ENCODE measurements around the gene GDAP2. TPM values are rescaled to one million over a fixed set of nuclear protein-coding genes. Genes with fewer than 3 reads are reported as not detected.

GDAP2 gene
- total and polyA plus RNA-seq, 4 donors, result 3.0 to 16.8 (median 9.1) TPM

- H3K36me3 ChIP-seq (ENCODE audit: control insufficient read depth in 4 of 4, insufficient read depth in 3 of 4, low read depth in 1 of 4, low read length in 3 of 4), result peaks cover 0 to 21% (median 16%) of the 10 kb centered on the region in 4 donors
- DNase-seq (ENCODE audit: low spot score), result no peak
- no peak overlapping the region for H3K27ac ChIP-seq (ENCODE audit: low read depth in 1 of 2, low read length in 2 of 2)
- H3K27me3 ChIP-seq (ENCODE audit: control insufficient read depth in 4 of 4, insufficient read depth in 4 of 4, low read length in 3 of 4), result no peaks in the 10 kb centered on the region
- no peak overlapping the region for H3K9ac ChIP-seq (ENCODE audit: low read depth in 1 of 2, low read length in 2 of 2)
- no peak overlapping the region for H3K4me3 ChIP-seq (ENCODE audit: low read depth in 1 of 3, low read length in 3 of 3)
- 64% methylated on average over 2 of the region's 2 CpGs for WGBS
- H3K9me3 ChIP-seq (ENCODE audit: control insufficient read depth in 4 of 4, low read length in 3 of 4), result no peaks in the 10 kb centered on the region
- TF ChIP-seq NR2F2 (IDR thresholded peaks at IDR 0.05) (no peak), SP1 (IDR thresholded peaks at IDR 0.05) (no peak), YY1 (IDR thresholded peaks at IDR 0.05) (no peak), TAF1 (conservative IDR thresholded peaks at IDR 0.05) (no peak), EGR1 (IDR thresholded peaks at IDR 0.05; ENCODE audit: low read depth in 2 of 2) (no peak), ZBTB33 (IDR thresholded peaks at IDR 0.05) (no peak), JUND (IDR thresholded peaks at IDR 0.05) (no peak), HNF4G (IDR thresholded peaks at IDR 0.05) (no peak)
- H3K4me1 ChIP-seq (ENCODE audit: control insufficient read depth in 4 of 4, insufficient read depth in 4 of 4, low read length in 3 of 4), result peaks cover 0 to 9% (median 6%) of the 10 kb centered on the region in 4 donors
These were observed 36.9 kb downstream of the GDAP2 start for GRCh38 chr1:117892512-117892911.

- H3K9me3 ChIP-seq (ENCODE audit: control insufficient read depth in 4 of 4, low read length in 3 of 4), result no peaks in the 10 kb centered on the region
- 88% methylated on average over 2 of the region's 2 CpGs for WGBS
- peaks cover 0 to 9% (median 6%) of the 10 kb centered on the region in 4 donors for H3K4me1 ChIP-seq (ENCODE audit: control insufficient read depth in 4 of 4, insufficient read depth in 4 of 4, low read length in 3 of 4)
- no peak overlapping the region for H3K4me3 ChIP-seq (ENCODE audit: low read depth in 1 of 3, low read length in 3 of 3)
- DNase-seq (ENCODE audit: low spot score), result no peak
- no peaks in the 10 kb centered on the region for H3K27me3 ChIP-seq (ENCODE audit: control insufficient read depth in 4 of 4, insufficient read depth in 4 of 4, low read length in 3 of 4)
- TF ChIP-seq REST (IDR thresholded peaks at IDR 0.05) (no peak), TAF1 (conservative IDR thresholded peaks at IDR 0.05) (no peak), YY1 (IDR thresholded peaks at IDR 0.05) (no peak), RAD21 (IDR thresholded peaks at IDR 0.05) (no peak)
- no peak overlapping the region for H3K27ac ChIP-seq (ENCODE audit: low read depth in 1 of 2, low read length in 2 of 2)
- no peak overlapping the region for H3K9ac ChIP-seq (ENCODE audit: low read depth in 1 of 2, low read length in 2 of 2)
- peaks cover 0 to 4% (median under 1%) of the 10 kb centered on the region in 4 donors for H3K36me3 ChIP-seq (ENCODE audit: control insufficient read depth in 4 of 4, insufficient read depth in 3 of 4, low read depth in 1 of 4, low read length in 3 of 4)
These were observed 39.0 kb downstream of the GDAP2 start for GRCh38 chr1:117890452-117890851.

GRCh38 chr1:117886101-117886795, 43.2 kb downstream of the GDAP2 start:
- no peaks in the 10 kb centered on the region for H3K9me3 ChIP-seq (ENCODE audit: control insufficient read depth in 4 of 4, low read length in 3 of 4)
- DNase-seq (ENCODE audit: low spot score), result no peak
- H3K27ac ChIP-seq (ENCODE audit: low read depth in 1 of 2, low read length in 2 of 2), result no peak overlapping the region
- H3K9ac ChIP-seq (ENCODE audit: low read depth in 1 of 2, low read length in 2 of 2), result no peak overlapping the region
- H3K4me1 ChIP-seq (ENCODE audit: control insufficient read depth in 4 of 4, insufficient read depth in 4 of 4, low read length in 3 of 4), result no peaks in the 10 kb centered on the region
- H3K36me3 ChIP-seq (ENCODE audit: control insufficient read depth in 4 of 4, insufficient read depth in 3 of 4, low read depth in 1 of 4, low read length in 3 of 4), result peaks cover 2 to 19% (median 6%) of the 10 kb centered on the region in 4 donors
- no peaks in the 10 kb centered on the region for H3K27me3 ChIP-seq (ENCODE audit: control insufficient read depth in 4 of 4, insufficient read depth in 4 of 4, low read length in 3 of 4)
- H3K4me3 ChIP-seq (ENCODE audit: low read depth in 1 of 3, low read length in 3 of 3), result no peak overlapping the region
- WGBS, result 92% methylated on average over 2 of the region's 2 CpGs
- TF ChIP-seq NR2F2 (IDR thresholded peaks at IDR 0.05), result no peak
- TF ChIP-seq SP1 (IDR thresholded peaks at IDR 0.05), result no peak
- TF ChIP-seq REST (IDR thresholded peaks at IDR 0.05), result no peak
- TF ChIP-seq TAF1 (conservative IDR thresholded peaks at IDR 0.05), result no peak
- TF ChIP-seq EGR1 (IDR thresholded peaks at IDR 0.05; ENCODE audit: low read depth in 2 of 2), result no peak
- no peak for TF ChIP-seq RAD21 (IDR thresholded peaks at IDR 0.05)
- TF ChIP-seq ATF3 (IDR thresholded peaks at IDR 0.05), result no peak
- no peak for TF ChIP-seq FOXA1 (IDR thresholded peaks at IDR 0.05)
- no peak for TF ChIP-seq FOXA2 (IDR thresholded peaks at IDR 0.05)
- TF ChIP-seq YY1 (IDR thresholded peaks at IDR 0.05), result no peak
- no peak for TF ChIP-seq CTCF (IDR thresholded peaks at IDR 0.05; ENCODE audit: low read depth, low read length, missing input control)
- no peak for TF ChIP-seq JUND (IDR thresholded peaks at IDR 0.05)
- no peak for TF ChIP-seq HNF4A (conservative IDR thresholded peaks at IDR 0.05)
- TF ChIP-seq HNF4G (IDR thresholded peaks at IDR 0.05), result no peak
